OCI-LY7 (cell line): ENCODE data around the gene AMMECR1.

ENCODE experiments used
- EZH2phosphoT487 ChIP-seq: fragments of 200-600 bp; sonication (generic); IDR thresholded peaks from 2 replicates; pipeline ENCODE4 v1.6.1; 2018; ENCODE audit warnings: low read depth, borderline replicate concordance, mild to moderate bottlenecking, mixed run types, antibody characterized with exemption, low read length, moderate library complexity, mixed read lengths
- TF ChIP-seq, protein P1 (sequence below): fragments of 200-600 bp; sonication (generic); conservative IDR thresholded peaks from 2 replicates; pipeline ENCODE4 v1.5.1; 2014; ENCODE audit warnings: mild to moderate bottlenecking, antibody characterized with exemption, low read length, moderate library complexity, mixed read lengths

GRCh38 chrX:110155759-110156158, 162.1 kb downstream of the AMMECR1 start:
- TF ChIP-seq, protein P1, sequence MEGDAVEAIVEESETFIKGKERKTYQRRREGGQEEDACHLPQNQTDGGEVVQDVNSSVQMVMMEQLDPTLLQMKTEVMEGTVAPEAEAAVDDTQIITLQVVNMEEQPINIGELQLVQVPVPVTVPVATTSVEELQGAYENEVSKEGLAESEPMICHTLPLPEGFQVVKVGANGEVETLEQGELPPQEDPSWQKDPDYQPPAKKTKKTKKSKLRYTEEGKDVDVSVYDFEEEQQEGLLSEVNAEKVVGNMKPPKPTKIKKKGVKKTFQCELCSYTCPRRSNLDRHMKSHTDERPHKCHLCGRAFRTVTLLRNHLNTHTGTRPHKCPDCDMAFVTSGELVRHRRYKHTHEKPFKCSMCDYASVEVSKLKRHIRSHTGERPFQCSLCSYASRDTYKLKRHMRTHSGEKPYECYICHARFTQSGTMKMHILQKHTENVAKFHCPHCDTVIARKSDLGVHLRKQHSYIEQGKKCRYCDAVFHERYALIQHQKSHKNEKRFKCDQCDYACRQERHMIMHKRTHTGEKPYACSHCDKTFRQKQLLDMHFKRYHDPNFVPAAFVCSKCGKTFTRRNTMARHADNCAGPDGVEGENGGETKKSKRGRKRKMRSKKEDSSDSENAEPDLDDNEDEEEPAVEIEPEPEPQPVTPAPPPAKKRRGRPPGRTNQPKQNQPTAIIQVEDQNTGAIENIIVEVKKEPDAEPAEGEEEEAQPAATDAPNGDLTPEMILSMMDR: no peak
- TF ChIP-seq EZH2phosphoT487: no peak
